Activated CD4-positive, CD25-positive, alpha-beta regulatory T cell (primary cell): ENCODE measurements around the gene C22orf31.
"Not testable (repeated sequence)": the region's sequence is repeated elsewhere in the genome, so short reads cannot be mapped to it uniquely, and the experiment has no call there.

ENCODE experiments used
- DNase-seq, 4 experiments: peaks; one replicate each; lab custom pipeline; 2025; lab: John Stamatoyannopoulos, UW

The C22orf31 gene

DNA sequence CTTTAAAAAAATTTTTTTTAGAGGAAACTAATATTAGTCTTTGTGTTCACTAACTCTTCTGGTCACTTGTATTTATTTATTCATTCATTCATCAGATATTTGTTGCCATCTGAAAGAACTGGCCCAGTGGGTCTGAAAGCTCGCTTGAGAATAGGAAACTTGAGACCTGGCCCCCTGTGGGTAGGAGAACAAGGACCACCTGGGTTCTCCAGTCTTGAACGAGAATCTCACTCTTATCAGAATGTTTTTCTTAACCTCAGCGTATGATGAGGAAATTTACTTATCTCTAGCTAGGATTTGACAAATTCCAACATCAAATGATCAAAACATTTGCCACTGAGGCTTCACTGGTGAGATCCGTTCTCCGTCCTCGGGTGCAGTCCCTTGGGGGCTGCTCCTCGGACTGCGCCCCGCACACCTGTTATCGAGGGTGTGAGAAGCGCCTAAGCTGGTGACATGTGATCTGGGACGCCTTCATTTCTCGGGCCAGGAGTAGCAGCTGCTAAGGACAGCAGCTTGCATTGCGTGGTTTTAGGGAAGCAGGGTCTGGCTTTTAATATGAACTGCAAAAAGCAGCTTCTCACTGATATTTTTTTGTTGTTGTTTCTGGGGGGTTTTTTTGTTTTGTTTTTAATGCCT, 6.3 kb downstream of the C22orf31 start:
- DNase-seq: no peak

DNA sequence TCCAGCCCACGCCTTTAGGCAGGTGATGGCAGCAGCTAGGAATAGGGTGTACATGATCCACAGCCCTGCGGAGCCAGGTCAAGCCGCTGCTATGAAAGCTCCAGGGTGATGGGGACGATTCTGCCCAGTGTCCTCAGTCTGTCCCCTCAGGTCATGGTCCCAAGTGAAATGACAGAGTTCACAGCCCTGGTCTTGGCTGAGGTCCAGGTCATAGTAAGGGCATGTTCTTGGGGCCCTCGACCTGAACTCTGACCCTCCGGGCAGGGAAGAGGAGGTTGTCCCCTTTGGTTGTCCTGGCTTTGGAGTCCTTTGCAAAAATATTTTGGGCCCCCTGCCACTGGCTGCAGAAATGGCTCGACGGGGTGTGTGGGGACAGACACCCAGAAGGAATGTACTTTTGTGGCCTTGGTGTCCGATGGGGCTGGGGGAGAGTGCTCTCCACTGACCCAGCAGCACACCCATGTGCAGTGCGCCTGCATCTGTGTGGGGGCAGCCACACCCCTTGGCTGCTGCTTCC, 7.3 kb downstream of the C22orf31 start:
- no peak for DNase-seq

DNA sequence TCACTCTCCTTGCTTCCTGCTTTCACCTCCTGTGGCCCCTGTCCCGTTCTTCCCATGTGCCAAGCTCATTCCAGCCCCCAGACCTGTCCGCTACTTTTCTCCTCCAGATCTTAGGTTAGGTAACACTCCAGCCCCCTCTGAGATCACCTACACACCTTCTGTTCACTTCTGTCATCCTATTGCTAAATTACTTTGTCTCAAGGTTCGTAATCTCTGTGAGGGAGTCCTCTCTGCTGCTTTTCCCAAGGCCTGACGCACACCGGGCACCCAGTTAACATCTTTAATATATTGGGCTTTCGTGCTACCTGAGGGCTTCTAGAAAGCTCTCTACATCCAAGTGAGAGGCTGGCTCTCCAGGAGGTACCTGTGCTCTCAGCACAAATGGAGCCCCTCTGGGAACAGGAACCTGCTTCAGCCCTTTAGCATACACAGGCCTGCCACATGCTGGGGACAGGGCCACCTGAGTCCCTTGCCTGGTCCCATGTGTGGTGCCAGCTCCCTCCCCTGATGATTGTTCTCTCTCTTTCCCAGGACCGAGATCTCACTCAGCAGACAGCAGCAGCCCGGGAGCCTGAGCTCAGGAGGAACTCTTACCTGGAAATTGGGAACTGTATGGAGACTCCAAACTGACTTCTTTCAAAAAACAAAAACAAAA, 8.5 kb downstream of the C22orf31 start:
- DNase-seq: no peak

DNA sequence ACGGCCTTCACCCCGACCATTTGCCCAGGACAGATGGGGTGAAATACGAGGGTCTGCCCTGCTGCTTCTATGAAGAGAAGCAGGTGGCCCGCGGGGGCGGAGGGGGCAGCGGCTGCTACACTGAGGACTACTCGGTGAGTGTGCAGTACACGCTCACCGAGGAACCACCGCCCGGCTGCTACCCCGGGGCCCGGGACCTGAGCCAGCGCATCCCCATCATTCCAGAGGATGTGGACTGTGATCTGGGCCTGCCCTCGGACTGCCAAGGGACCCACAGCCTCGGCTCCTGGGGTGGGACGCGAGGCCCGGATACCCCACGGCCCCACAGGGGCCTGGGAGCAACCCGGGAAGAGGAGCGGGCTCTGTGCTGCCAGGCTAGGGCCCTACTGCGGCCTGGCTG, 11.2 kb downstream of the C22orf31 start:
- DNase-seq: no peak

DNA sequence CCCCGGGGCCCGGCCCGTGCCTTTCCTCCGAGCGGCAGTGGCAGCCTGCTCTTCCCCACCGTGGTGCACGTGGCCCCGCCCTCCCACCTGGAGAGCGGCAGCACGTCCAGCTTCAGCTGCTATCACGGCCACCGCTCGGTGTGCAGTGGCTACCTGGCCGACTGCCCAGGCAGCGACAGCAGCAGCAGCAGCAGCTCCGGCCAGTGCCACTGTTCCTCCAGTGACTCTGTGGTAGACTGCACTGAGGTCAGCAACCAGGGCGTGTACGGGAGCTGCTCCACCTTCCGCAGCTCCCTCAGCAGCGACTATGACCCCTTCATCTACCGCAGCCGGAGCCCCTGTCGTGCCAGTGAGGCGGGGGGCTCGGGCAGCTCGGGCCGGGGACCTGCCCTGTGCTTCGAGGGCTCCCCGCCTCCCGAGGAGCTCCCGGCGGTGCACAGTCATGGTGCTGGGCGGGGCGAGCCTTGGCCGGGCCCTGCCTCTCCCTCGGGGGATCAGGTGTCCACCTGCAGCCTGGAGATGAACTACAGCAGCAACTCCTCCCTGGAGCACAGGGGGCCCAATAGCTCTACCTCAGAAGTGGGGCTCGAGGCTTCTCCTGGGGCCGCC, 11.9 kb downstream of the C22orf31 start:
- DNase-seq: no peak

DNA sequence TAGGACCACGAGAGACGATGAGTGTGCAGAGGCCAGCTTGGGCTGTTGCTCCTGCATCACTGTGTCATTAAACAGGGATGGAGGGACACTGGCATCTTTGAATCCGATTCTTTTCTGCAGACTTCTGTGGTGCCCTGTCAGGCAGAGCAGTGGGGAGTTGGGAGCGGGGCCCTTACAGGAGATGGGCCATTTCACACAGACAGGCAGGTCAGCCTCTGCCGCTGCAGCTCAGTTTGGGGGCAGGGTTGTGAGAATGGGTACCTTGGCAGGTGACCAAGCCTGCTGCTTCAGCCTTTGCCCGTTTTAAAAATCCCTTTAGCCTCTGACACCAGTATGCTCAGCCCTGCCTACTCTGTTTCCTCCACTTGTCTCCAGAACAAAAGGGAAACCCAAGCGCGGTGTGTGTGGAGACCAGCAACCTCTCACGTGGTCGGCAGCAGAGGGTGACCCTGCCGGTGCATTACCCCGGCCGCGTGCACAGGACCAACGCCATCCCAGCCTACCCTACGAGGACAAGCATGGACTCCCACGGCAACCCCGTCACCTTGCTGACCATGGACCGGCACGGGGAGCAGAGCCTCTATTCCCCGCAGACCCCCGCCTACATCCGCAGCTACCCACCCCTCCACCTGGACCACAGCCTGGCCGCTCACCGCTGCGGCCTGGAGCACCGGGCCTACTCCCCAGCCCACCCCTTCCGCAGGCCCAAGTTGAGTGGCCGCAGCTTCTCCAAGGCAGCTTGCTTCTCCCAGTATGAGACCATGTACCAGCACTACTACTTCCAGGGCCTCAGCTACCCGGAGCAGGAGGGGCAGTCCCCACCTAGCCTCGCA, 12.6 kb downstream of the C22orf31 start:
- no peak for DNase-seq

DNA sequence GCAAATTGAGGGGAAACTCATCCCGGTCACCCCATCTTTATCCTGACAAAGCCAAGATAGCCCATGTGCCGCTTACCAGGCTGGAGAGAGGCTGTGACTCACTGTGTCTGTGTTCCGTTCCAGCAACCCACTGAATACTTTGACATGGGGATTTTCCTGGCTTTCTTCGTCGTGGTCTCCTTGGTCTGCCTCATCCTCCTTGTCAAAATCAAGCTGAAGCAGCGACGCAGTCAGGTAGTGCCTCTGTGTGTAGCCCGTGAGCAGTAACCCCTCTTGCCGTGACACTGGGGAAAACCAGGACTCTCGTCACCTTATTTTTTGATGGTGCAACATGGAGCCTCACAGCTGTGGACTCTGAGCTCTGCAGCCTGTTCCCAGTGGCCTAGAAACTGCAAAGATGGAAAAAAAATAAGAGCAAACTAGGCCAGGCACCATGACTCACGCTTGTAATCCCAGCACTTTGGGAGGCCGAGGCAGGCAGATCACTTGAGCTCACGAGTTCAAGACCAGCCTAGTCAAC, 16.9 kb downstream of the C22orf31 start:
- no peak for DNase-seq

- DNase-seq: no peak
Measured at GRCh38 chr22:29043906-29044575, 17.6 kb downstream of the C22orf31 start.

- DNase-seq: no peak
Measured at GRCh38 chr22:29041408-29041807, 20.2 kb downstream of the C22orf31 start.

DNA sequence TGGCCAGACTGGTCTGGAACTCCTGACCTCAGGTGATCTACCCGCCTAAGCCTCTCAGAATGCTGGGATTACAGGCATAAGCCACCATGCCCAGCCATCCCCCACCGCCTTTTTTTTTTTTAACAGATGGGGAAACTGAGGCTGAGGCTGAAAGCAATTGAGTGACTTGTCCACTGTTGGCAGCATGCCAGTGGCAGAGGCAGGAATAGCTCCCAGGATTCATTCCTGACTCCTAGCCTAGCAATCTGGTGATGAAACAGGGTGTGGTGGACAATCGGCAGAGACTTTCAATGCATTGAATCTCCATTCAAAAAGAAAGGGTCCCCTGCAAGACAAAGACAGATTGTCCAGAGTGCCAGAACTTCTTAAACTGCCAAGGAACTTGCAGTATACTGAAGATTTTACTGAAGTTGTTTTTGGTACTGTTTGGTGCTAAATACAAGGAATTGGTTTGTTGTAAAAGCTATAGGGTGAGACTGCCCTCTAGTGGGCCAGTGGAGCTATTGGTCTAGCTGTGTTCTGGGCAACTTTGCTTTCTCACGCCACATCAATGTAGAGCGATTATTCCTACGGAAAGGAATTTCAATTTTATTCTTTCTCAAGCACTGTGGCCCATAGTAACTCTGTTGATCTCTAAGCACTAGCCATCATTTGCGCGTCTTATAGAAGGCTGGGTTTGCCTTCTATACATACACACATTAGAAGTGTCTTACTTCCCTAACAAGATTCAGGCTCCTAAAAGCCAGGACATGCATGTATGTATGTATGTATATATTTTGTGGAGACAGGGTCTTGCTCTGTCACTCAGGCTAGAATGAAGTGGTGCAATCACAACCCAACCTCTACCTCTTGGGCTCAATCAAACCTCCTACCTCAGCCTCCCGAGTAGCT, 21.0 kb downstream of the C22orf31 start:
- peak; percentile 29 to 41 (median 30) for DNase-seq

DNA sequence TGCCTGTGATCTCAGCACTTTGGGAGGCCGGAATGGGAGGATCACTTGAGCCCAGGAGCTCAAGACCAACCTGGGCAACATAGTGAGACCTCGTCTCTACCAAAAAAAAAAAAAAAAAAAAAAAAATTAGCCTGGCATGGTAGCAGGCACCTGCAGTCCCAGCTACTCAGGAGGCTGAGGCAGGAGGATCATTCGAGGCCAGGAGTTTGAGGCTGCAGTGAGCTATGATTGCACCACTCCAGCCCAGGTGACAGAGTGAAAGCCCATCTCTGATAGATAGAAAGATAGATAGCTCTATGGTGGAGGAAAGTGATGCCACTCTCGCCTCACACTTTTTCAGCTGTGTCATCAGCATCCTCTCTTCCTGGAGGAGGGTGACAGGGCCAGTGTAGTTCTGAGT, 21.9 kb downstream of the C22orf31 start:
- not testable (repeated sequence) for DNase-seq

GRCh38 chr22:29039148-29039547, 22.5 kb downstream of the C22orf31 start:
- DNase-seq: no peak

GRCh38 chr22:29037340-29037932, 24.2 kb downstream of the C22orf31 start:
- no peak for DNase-seq

DNA sequence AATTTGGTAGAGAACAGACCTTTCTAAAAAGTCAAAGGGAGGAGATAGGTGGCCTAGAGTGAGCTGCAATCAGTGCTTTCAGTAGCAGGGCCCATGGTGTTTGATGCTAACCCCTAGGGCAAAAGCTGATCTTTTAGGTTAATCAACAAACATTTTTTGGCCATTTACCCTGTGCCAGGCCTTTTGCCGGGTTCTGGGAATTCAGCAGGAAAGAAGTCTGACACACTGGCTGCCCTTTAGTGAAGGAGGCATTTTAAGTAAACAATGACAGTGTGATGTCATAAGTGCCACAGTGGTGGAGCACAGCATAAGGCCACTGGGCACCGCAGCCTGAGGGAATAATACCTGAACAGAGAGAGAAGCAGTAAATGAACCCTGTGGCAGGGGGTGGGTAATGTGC, 29.0 kb downstream of the C22orf31 start:
- no peak for DNase-seq

DNA sequence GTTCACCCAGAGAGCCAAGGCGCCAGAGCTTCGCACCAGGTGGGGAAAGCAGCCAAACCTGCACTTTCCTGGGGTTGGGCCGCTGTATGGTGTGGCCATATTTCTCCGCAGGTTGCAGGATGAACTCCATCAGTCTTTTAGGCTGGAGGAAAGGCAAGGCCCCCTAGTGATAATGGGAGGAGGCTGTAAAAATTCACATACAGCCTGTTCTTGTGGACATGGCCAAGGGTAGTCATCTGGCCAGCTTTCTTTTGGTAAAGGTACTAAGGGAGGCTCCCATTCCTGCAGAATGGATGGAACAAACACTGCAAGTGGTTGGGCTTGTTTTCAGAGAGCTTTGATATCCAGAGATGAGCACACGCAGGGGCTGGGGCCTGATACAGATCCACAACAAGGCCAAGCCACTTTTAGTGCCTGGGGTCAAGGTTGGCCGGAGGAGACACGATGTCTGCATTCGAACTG, 29.6 kb downstream of the C22orf31 start:
- DNase-seq: no peak

GRCh38 chr22:29031227-29032011, 30.2 kb downstream of the C22orf31 start:
- no peak for DNase-seq

DNA sequence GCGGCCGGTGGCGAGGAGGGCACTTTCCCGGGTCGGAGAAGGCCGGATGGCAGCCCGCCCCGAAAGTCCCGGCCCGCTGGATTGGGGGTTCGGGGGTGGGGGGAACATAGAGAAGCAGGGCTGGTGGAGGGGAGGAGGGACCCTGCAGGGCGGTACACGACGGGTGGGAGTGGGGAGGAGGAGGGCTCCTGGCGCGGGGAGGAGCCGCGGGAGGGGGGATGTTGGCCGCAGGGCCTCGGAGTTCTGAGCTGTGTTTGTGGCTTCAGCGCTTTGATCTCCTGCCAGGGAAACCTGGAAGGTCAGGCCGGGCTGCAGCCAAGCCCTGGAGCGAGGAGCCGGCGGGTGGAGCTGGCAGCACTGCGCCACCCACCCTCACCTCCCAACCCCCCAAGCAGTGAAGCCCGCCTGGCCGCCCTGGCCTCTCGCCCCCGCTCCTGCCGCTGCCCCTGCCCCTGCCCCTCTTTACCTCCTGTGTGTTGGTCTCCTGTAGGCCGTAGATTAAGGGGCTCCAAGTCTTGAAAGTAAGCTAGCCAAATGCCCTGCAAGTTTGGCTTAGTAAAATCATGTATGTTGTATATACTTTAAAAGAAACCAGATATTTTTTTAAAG, 30.9 kb downstream of the C22orf31 start:
- DNase-seq: no peak

DNA sequence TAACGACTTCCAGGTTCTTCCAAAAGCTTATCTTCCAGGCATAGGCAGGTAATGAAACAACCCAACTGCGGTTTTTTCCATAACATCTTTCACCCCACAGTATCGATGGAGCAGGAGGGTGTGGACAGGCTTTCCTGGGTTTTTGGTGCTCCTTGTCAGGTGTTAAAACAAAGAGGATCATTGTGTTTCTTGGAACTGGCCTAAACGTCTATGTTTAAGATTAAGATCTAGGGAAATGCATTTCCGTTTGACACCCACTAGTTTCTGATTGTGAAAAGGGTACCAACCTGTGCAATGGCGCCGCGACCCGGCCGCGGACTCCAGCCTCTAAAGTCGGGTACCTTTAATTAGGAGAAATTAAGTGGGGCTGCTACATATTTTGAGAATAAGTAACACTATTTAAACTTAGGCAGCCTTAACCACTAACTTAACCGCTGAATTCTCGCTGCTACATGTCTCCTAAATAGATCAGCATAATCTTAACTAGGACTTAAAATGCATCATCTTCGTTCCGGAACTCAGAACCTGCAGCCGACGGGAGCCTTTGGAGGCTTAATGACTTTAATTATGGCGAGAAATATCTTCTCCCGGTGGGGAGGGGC, 31.5 kb downstream of the C22orf31 start:
- DNase-seq: no peak
